ENCODE measurements around the gene TRIM47.

Gene TRIM47, protein sequence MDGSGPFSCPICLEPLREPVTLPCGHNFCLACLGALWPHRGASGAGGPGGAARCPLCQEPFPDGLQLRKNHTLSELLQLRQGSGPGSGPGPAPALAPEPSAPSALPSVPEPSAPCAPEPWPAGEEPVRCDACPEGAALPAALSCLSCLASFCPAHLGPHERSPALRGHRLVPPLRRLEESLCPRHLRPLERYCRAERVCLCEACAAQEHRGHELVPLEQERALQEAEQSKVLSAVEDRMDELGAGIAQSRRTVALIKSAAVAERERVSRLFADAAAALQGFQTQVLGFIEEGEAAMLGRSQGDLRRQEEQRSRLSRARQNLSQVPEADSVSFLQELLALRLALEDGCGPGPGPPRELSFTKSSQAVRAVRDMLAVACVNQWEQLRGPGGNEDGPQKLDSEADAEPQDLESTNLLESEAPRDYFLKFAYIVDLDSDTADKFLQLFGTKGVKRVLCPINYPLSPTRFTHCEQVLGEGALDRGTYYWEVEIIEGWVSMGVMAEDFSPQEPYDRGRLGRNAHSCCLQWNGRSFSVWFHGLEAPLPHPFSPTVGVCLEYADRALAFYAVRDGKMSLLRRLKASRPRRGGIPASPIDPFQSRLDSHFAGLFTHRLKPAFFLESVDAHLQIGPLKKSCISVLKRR

DNA sequence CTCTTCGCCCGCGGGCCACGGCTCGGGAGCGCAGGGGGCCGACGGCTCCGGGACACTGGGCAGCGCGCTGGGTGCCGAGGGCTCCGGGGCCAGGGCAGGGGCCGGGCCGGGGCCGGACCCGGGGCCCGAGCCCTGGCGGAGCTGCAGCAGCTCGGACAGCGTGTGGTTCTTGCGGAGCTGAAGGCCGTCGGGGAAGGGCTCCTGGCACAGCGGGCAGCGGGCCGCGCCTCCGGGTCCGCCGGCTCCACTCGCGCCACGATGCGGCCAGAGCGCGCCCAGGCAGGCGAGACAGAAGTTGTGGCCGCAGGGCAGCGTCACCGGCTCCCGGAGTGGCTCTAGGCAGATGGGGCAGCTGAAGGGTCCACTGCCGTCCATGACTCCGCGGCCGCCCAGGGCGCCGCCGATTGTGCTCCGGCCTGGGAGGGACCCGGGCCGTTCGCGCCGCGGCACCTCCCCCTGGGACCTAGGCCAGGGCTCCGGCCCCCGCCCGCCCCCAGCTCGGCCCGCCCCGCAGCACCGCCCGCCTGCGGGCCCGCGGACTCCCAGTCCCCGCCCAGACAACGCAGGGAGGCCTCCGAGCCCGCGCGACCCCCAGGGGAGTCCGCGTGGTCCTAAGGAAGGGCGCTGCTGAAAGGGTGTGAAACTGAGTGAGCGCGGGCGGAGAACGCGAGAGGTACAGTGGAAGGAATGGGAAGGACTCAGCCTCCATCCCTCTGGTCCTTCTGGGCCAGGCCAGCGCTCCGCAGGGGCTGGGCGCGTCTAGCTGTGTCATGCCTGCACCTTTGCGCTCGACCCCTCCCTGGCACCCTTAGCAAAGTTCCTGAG lies at the start of gene TRIM47:
Gene TRIM47, minus strand, starts transcription at position 408 of the 825 bp plus-strand sequence. Its CDS starts 33 bp downstream, at position 375.
- DNase-seq, result peak; percentile 67

- peak; percentile 63 for DNase-seq
Measured at GRCh38 chr17:75927286-75927922, 49.0 kb upstream of the TRIM47 start.

GRCh38 chr17:75926456-75926855 lies 48.1 kb upstream of the TRIM47 start:
- DNase-seq, result no peak

DNA sequence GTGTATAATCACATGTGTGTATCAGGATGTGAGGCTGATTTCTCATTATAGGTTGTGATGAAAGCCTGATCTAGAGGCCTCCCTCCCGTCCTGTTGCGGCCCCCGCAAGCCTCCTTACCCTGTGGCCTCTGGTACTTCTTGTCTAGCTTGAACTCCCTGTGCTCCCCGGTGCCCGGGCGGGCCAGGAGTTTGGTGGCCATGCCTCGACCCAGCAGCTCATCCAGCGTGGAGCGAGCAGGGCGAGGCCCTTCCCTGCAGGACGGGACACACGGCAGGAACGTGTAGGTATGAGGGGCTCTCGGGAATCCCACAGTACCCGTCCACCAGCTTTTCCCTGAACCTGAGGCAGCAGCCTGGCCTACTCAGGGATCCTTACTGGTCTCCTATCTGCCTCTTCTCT lies 47.5 kb upstream of the TRIM47 start:
- no peak for DNase-seq

- no peak for DNase-seq
Measured at GRCh38 chr17:75925103-75925502, 46.7 kb upstream of the TRIM47 start.

GRCh38 chr17:75922963-75923874 lies 44.8 kb upstream of the TRIM47 start:
- DNase-seq, result no peak

DNA sequence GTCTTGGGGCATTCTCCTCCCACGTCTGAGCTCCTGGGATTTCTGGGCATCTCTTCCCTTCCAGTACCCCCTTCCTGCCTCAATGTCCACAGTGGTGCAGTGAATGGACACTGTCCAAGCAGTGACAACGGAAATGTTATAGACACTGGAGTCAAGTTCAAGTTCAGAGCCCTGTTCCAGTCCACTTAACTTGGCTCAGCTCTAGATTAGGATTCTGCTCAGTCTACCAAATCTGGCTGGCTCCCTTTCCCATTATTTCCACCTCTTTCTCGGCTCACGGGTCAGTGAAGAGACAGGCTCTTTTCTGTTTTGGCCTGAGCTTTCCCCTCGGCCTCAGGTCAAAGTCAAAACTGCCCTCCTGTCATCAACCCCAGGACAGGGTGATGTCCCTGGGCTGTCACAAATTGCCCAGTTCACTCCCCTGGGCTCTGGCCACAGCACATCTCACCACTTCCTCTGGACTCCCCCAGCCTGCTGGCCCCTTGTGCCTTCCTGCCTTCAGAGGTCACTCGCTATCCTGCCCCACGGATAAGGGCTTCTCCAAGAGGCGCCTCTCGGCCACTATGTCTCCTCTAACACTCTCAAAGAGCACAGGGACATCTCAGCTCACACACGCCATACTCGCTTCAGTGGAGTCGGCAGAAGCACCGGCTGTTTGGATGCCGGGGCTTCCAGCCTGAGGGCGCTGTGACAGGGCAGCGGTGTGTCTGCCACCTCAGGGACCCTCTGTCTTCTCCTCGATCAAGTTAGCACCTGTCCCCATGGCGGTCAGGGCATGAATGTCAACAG lies 44.0 kb upstream of the TRIM47 start:
- DNase-seq, result no peak

- DNase-seq, result no peak
Measured at GRCh38 chr17:75921596-75921995, 43.2 kb upstream of the TRIM47 start.

GRCh38 chr17:75920045-75920560 lies 41.7 kb upstream of the TRIM47 start:
- DNase-seq, result no peak

- DNase-seq, result no peak
Measured at GRCh38 chr17:75919611-75920010, 41.2 kb upstream of the TRIM47 start.

- no peak for DNase-seq
Measured at GRCh38 chr17:75917917-75918445, 39.6 kb upstream of the TRIM47 start.

DNA sequence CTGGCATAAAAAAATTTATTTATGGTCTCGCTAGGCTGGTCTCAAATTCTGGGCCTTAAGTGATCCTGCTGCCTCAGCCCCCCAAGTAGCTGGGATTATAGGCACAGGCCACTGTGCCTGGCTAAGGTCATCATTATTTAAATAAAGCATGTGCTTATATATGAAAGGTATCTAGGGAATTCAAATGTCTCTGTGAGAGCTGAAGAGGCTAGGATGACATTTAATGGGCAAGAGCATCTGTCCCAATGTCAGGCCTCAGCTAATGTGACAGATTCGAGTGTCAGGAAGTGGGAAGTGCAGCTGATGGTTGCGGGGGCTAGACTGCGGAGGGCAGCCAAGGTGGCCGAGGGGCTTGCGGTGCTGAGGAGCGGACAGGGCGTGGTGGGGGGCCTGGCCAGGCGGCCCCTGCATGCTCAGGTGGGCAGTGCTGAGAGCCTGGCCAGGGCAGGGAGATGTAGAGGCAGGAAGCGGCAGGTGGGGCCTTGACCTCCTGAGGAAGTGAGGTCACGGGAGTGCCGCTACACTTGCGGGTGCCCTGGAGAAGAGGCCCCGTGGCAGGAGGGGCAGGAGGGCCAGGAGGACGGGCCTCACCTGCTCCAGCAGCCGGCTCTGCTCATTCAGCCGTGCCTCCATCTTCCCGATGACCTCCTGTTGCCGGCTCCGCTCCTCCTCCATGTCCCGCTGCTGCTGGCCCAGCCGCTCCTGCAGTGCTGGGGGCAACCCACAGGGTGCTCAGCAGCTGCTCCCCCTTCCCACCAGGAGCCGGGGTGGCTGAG lies 38.9 kb upstream of the TRIM47 start:
- no peak for DNase-seq

- no peak for DNase-seq
Measured at GRCh38 chr17:75915268-75915667, 36.9 kb upstream of the TRIM47 start.

GRCh38 chr17:75914643-75915267 lies 36.4 kb upstream of the TRIM47 start:
- no peak for DNase-seq

DNA sequence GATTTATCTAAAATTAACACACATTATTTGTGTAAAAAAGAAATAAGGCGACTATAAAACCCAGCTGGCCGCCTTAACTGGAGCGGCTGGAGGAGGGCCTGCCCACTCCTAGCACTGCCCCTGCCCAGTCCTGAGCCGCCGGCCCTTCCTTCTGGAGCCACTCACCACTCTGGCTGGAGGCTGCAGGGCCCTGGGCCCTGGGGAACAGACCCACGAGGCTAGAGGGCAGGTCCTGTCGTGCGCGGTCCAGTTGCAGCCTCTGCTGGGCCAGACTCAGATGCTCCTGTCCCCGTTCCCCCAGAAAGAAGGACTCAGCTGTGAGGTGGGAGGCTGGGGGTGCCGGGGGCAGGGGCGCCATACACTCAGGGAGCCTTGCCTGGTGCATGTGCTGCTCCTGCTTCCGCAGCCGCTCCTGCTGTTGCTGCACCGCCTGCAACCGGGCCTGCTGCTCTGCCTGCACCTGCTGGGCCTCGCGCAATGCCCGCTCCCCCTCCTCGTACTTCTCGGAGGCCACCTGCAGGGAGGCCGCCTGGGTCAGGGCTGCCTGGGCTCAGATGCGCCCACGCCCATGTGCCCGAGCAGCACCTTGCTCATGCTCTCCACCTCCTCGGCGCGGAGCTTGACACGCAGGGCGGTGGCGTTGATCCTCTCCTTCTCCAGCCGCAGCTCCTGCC lies 35.3 kb upstream of the TRIM47 start:
- DNase-seq, result no peak

DNA sequence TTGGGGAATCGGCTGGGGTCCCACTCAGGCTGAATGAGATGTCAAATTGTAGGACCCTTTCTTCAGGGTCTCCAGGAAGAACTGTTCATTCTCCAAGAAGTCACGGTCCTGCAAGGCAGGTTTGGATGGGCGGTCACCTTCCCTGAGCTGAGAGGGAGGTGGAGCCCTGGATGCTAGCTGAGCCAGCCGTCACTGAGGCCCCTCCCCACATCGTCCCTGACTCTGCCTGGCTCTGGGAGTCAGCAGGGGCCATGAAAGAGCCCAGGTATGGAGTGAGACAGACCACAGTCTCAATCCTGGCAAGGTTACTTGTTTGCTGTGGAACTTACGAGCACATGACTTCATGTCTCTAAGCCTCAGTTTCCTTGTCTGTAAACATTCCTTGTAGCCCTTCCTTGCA lies 32.3 kb upstream of the TRIM47 start:
- DNase-seq, result no peak

DNA sequence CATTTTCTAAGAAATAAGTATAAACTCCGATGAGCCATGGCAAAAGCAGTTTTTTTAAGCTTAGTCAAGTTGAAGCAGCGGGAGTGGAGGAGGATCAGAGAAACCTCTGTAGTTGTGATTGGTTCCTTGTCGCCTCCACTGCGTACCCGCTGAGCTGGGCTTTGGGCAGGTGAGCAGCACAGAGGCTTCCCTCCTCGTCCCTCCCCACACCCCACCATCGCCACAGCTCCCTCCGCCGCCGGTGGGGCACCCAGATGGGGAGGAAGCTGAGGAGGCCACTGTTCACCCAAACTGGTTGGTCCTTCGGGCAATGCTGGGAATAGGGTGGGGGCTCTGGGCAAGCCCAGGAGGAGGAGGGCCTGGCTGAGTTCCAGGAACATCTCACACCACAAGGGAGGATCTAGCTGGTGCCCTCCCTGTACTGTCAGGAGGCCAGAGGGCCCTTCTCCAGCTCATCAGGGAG lies 31.5 kb upstream of the TRIM47 start:
- peak; percentile 58 for DNase-seq

GRCh38 chr17:75909051-75909811 lies 30.9 kb upstream of the TRIM47 start:
- no peak for DNase-seq
